Measurements from ENCODE around the gene PRPF38B.
A peak's percentile ranks its signal among the peaks of the same experiment; 100 is the strongest.
"Not testable (repeated sequence)": the region's sequence is repeated elsewhere in the genome, so short reads cannot be mapped to it uniquely, and the experiment has no call there.

Gene PRPF38B

GRCh38 chr1:108679586-108680213 is 12.4 kb upstream of the PRPF38B start:
- DNase-seq (ENCODE audit: low read depth in 3 of 3): no peak

DNA sequence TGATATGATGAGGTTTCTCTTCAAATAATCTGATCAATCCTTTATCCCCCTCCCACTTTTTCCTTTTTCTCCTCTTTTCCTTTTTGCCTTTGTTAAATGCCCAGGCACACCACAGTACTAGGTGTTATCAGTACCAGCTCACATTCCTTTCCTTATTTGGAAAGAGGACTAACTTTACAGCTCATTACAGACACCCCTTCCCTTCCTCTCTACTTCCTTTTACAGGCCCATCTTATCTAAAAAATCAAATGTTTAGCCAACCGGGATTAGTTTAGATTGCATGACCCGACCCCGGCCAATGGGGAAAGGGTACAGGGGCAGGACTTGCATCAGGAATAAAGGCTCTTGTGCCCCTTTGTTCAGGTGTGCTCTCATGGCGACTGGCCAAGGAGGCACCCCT is 10.4 kb upstream of the PRPF38B start:
- not testable (repeated sequence) for DNase-seq (ENCODE audit: low read depth in 3 of 3)

DNA sequence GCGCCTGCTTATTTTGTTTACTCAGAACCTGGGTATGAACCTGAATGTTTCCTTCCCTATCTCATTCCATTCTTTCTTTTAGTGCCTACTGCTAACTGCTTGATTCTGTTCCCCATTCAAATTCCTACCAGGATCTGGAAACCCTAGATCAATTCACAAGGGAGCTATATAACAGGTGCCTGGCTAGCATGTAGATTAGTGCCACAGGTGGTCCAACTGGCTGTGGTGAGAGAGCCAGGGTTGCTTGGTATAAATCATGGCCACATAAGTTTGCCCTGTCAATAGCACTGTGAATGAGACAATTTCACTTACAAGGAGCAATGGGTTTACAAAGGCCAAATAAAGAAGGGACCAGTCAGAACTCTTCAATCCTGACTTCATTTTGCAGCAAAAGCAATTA is 6.6 kb upstream of the PRPF38B start:
- DNase-seq (ENCODE audit: low read depth in 3 of 3): no peak

- no peak for DNase-seq (ENCODE audit: low read depth in 3 of 3)
Observed at GRCh38 chr1:108686614-108687313, 5.3 kb upstream of the PRPF38B start.

DNA sequence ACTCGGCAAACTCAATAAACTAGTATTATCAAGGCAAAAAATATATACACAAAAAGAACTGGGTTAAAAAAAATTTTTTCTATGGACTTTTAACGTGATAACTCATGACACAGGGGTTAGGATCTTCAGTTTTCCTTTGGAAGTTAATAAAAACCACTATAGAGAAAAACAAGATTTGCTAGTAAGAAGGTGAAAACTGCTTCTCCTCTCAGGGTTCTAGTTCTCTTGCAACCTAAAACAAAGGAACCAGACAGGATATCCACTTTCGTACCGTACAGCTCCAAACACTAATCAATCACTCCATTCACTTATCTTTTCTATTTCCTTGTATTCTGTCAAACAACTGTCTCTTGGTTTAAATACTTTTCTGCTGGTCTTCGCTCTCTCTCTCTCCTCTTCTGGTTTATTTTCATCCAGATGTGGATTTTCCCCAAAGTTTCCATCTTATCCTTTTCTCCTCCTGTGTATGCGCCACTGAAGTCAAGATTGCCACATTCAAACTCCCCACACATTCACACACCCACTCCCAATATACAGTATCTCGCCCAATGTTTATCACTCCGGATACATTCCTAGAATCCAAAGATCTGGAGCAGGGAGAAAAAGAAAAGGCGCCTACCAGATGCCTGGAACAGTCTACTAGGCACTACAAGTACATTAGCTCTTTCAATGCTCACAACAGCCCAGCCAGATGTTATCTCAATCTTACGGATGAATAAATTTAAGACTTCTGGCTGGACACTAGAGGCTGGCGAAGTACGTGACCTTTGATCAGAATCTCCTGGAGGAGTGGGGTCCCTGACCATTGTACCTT is 775 bp upstream of the PRPF38B start:
- DNase-seq (ENCODE audit: low read depth in 3 of 3): no peak

DNA sequence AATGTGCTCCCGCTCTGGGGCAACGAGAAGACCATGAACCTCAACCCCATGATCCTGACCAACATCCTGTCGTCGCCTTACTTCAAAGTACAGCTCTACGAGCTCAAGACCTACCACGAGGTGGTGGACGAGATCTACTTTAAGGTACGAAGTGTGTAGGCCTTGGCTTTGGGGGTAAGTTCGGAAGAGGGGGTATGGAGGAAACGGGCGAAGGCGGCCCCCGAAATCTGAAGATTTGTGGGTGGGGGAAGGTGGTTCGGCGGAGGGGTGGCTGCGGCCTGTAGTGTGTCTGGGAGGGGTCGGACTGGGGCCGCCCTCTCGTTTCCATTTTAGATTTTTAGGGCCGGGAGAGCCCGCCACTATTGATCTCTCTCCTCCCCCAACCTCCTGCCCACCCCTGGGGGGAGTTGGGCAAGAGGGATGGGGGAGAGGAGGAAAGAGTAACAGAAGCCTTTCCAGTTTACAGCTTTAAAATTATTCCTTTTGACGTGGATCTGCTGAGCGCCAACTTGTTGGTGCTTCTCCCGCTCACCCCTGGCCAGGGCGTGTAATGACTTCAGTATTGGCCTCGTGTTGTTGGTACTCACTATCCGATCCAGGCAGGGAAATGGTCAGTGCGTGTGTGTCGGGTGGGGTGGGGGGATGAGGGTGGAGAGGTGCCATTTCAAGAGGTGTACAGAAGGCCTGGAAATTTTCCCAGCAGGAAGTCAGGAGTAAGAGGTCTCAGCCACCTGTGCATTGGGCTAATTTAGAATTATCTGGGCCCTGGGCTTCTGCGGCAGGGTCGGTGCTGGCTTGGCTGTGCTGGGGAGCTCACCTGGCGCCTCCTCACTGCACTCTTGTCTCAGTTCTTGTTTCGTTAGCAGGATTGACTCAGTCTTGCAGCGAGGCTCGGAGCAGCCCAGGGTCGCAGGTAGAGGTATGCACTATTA is 880 bp downstream of the PRPF38B start:
- DNase-seq (ENCODE audit: low read depth in 3 of 3): peak; percentile 40 to 54 (median 42)

- no peak for DNase-seq (ENCODE audit: low read depth in 3 of 3)
Observed at GRCh38 chr1:108695535-108695934, 3.4 kb downstream of the PRPF38B start.

DNA sequence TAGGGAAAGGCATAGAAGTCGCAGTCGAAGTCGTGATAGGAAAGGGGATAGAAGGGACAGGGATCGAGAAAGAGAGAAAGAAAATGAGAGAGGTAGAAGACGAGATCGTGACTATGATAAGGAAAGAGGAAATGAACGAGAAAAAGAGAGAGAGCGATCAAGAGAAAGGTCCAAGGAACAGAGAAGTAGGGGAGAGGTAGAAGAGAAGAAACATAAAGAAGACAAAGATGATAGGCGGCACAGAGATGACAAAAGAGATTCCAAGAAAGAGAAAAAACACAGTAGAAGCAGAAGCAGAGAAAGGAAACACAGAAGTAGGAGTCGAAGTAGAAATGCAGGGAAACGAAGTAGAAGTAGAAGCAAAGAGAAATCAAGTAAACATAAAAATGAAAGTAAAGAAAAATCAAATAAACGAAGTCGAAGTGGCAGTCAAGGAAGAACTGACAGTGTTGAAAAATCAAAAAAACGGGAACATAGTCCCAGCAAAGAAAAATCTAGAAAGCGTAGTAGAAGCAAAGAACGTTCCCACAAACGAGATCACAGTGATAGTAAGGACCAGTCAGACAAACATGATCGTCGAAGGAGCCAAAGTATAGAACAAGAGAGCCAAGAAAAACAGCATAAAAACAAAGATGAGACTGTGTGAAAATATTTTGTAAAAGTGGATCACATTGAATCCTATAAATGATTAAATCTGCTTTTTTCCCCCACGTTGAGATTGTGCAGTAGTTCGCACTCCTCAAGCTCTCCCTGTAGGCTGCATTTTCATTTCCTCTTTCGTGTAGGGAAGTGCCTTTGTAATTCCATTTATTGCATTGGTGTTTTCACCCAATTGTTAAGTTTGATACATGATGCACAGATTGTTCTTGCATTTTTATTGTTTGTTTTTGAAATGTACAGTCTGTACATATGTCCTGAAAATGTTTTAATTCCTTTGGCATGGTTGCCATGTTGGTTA is 7.5 kb downstream of the PRPF38B start:
- DNase-seq (ENCODE audit: low read depth in 3 of 3): no peak

DNA sequence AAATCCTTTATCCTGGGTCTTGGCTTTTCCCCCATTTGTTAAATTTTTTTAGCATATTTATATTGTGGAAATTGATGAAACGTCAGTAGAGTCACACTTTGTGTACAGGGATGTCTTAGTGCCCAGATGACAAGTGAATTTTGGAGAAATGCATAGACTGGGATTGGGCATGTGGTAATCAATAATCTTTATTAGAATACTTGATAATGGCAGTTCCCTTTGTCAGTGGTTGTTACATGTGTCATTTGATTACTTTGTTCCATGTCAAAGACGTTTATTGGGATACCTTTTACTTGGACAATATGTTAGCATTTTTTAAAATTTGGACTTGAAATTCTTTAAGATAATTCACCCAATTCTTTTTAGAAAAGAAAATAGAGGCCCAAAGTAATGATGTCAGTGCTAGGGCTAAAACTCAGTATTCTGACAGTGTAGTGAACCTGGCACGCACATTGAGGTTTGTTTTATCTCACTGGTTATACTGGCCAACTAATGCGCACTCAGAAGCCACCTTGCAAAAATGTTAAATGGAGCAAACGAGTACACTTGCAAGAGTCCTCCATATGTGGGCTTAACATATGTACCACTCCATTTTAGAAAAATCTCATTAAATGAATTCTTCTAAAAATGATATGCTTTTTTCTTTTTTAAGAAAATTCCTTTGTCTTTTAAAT is 9.2 kb downstream of the PRPF38B start:
- DNase-seq (ENCODE audit: low read depth in 3 of 3): no peak

DNA sequence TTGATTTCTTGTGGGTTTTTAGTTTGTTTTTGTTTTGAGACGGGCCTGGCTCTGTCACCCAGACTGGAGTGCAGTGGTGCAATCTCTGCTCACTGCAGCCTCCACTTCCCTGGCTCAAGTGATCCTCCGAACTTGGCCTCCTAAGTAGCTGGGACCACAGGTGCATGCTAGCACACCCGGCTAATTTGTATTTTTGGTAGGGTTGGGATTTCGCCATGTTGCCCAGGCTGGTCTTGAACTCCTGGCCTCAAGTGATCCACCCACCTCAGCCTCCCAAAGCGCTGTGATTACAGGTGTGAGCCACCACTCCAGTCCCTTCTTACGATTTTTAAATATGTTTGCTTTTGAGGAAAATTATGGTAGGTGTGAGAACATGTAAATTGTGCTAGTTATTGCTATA is 10.0 kb downstream of the PRPF38B start:
- DNase-seq (ENCODE audit: low read depth in 3 of 3): not testable (repeated sequence)

DNA sequence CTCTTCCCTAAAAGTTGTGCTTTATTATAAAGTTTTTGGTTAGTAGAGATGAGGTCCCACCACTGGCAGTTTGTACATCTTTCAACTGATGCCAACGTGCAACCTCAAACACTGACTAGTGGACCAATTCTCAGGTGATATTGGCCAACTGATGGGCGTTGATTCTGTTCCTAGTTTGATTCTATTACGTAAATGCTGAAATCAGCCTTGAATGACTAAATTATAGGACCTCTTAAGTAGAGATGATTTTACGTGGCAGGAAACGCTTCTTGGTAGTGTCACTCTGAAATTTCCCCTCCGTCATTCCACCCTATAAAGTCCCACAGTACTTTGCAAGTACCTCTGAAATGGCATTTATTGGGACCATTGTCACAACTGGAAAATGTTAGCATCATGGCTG is 11.8 kb downstream of the PRPF38B start:
- DNase-seq (ENCODE audit: low read depth in 3 of 3): no peak

GRCh38 chr1:108704496-108704895 is 12.4 kb downstream of the PRPF38B start:
- DNase-seq (ENCODE audit: low read depth in 3 of 3): no peak

- DNase-seq (ENCODE audit: low read depth in 3 of 3): no peak
Observed at GRCh38 chr1:108706643-108707042, 14.5 kb downstream of the PRPF38B start.

GRCh38 chr1:108708691-108709660 is 16.9 kb downstream of the PRPF38B start:
- peak in 2 of 3 experiments; percentile 31 to 39 for DNase-seq (ENCODE audit: low read depth in 3 of 3)

GRCh38 chr1:108712606-108713150 is 20.6 kb downstream of the PRPF38B start, which contains the start of gene FNDC7:
Gene FNDC7, plus strand, starts transcription at chr1:108712908. Its CDS starts 26 bp downstream, at chr1:108712934.
- DNase-seq (ENCODE audit: low read depth in 3 of 3): no peak

- no peak for DNase-seq (ENCODE audit: low read depth in 3 of 3)
Observed at GRCh38 chr1:108715932-108716331, 23.8 kb downstream of the PRPF38B start.

GRCh38 chr1:108716437-108717230 is 24.5 kb downstream of the PRPF38B start:
- DNase-seq (ENCODE audit: low read depth in 3 of 3): no peak
